Stomach (tissue), 9 donors: ENCODE measurements around the gene SULF2. TPM values are rescaled to one million over a fixed set of nuclear protein-coding genes. Genes with fewer than 3 reads are reported as not detected.
"Not testable (repeated sequence)": the region's sequence is repeated elsewhere in the genome, so short reads cannot be mapped to it uniquely, and the experiment has no call there.

Experiments used
- DNase-seq, 2 donors: peaks; one replicate each; pipeline versions ENCODE4 v3.0.0 to v3.0.0-alpha.2; 2013 to 2019
- H3K27ac ChIP-seq, 5 donors: fragments of 200-600 bp in 4 of 5; sonication (generic) in 4 of 5; one replicate each; pipeline ENCODE4 v1.5.1; 2013 to 2019; ENCODE audit warnings: mild to moderate bottlenecking in 1 of 5, moderate library complexity in 1 of 5
- H3K27me3 ChIP-seq, 3 donors: fragments of 200-600 bp; sonication (generic); one replicate each; pipeline ENCODE4 v1.5.1; 2017 to 2019; ENCODE audit warnings: mixed run types in 1 of 3
- H3K36me3 ChIP-seq, 4 donors: fragments of 200-600 bp; sonication (generic); 1 replicate in 3 of 4; 2 replicates in 1 of 4; pipeline ENCODE4 v1.5.1; 2016 to 2019
- H3K4me1 ChIP-seq, 4 donors: fragments of 200-600 bp; sonication (generic); one replicate each; pipeline ENCODE4 v1.5.1; 2016 to 2019
- H3K4me3 ChIP-seq, 4 donors: fragments of 200-600 bp; sonication (generic) in 3 of 4; one replicate each; pipeline ENCODE4 v1.5.1; 2016 to 2019; ENCODE audit warnings: mild to moderate bottlenecking in 1 of 4
- H3K9me3 ChIP-seq, 4 donors: fragments of 200-600 bp; sonication (generic); one replicate each; pipeline ENCODE4 v1.5.1; 2016 to 2019
- CTCF ChIP-seq, 7 experiments: fragments of 450-650 bp in 4 of 7; fragments of 200-600 bp in 3 of 7; sonication (generic) in 3 of 7; IDR thresholded peaks; one replicate each; pipeline ENCODE4 v1.5.1; 2016 to 2019; ENCODE audit warnings: antibody characterized with exemption in 7 of 7, control low read depth in 2 of 7, mild to moderate bottlenecking in 1 of 7
- EP300 ChIP-seq: sonication (generic); formaldehyde crosslinking; IDR thresholded peaks from one replicate; pipeline ENCODE4 v1.6.1; 2017; ENCODE audit warnings: antibody characterized with exemption
- POLR2A ChIP-seq, 4 donors: fragments of 450-650 bp; IDR thresholded peaks; one replicate each; pipeline ENCODE4 v1.6.1; 2016; ENCODE audit warnings: antibody characterized with exemption in 4 of 4, control low read depth in 2 of 4, mild to moderate bottlenecking in 1 of 4, moderate library complexity in 1 of 4
- POLR2AphosphoS5 ChIP-seq, 3 donors: sonication (generic); formaldehyde crosslinking; IDR thresholded peaks; one replicate each; pipeline ENCODE4 v1.6.1; 2016; ENCODE audit warnings: antibody characterized with exemption in 3 of 3
- WGBS, 5 donors: extraction: QIAGEN DNeasy Blood & Tissue Kit in 3 of 5; methylation state at CpG; one replicate each; pipeline versions ENCODE4 v1.1.5 to v1.1.7; 2013 to 2018; 5-methylcytosine and 5-hydroxymethylcytosine counted together
- intact Hi-C: fragments of 100-400 bp; cut with DNase I; formaldehyde crosslinking; loops from one replicate; pipeline ENCODE4 v1.15.1; 2023; ENCODE audit warnings: low total_unique reads
- polyA plus RNA-seq, 3 donors: library from polyadenylated mRNA; stranded (reverse); fragments of 200-250 nt; gene quantifications; one replicate each; pipeline ENCODE4 v1.2.3, GENCODE V29; 2013
- total RNA-seq, 5 donors: library from RNA; depleted of rRNA; stranded (reverse); fragments of >200 nt; gene quantifications; one replicate each; pipeline versions ENCODE4 v1.1.0 to v1.2.3, GENCODE V29; 2014 to 2016
- donor health status: healthy with polysubstance abuse.
- donor health status: Bipolar disorder and iron deficiency.
- donor health status: healthy.

Gene SULF2
- total and polyA plus RNA-seq, 8 donors, result 9.0 to 226 (median 27.3) TPM

- WGBS, 5 donors, result 41 to 58% (median 44%) methylated on average over 9 to 14 of the region's 14 CpGs
- no peaks in the 10 kb centered on the region for H3K36me3 ChIP-seq
- no peak for TF ChIP-seq EP300
- TF ChIP-seq POLR2A (IDR thresholded peaks at IDR 0.05), result no peak
- no peak for TF ChIP-seq POLR2AphosphoS5 (IDR thresholded peaks at IDR 0.05)
- no peak for TF ChIP-seq CTCF (IDR thresholded peaks at IDR 0.05)
- H3K9me3 ChIP-seq, result no peaks in the 10 kb centered on the region
- DNase-seq, result no peak
- H3K27me3 ChIP-seq, result peaks cover 0 to 57% (median 14%) of the 10 kb centered on the region in 3 donors
- intact Hi-C loops, result no loop called here
- H3K27ac ChIP-seq, result no peak overlapping the region
- no peaks in the 10 kb centered on the region for H3K4me1 ChIP-seq
- H3K4me3 ChIP-seq, result no peak overlapping the region
Observed at GRCh38 chr20:47805951-47806350, 20.7 kb upstream of the SULF2 start.

- 86 to 91% (median 90%) methylated on average over 7 of the region's 7 CpGs for WGBS, 5 donors
- not testable (repeated sequence) for H3K36me3 ChIP-seq, DNase-seq
Observed at GRCh38 chr20:47804972-47805371, 19.7 kb upstream of the SULF2 start.

GRCh38 chr20:47804224-47804825, 19.0 kb upstream of the SULF2 start:
- H3K9me3 ChIP-seq, intact Hi-C loops, H3K27ac ChIP-seq, H3K4me1 ChIP-seq, DNase-seq, H3K36me3 ChIP-seq, H3K4me3 ChIP-seq: not testable (repeated sequence)
- peaks cover 0 to 40% (median 4%) of the 10 kb centered on the region in 3 donors for H3K27me3 ChIP-seq
- 79 to 88% (median 84%) methylated on average over 15 of the region's 15 CpGs for WGBS, 5 donors

More at GRCh38 chr20:47804972-47805371, 19.7 kb upstream of the SULF2 start:
- H3K4me3 ChIP-seq, H3K9me3 ChIP-seq, H3K4me1 ChIP-seq, intact Hi-C loops, H3K27ac ChIP-seq: not testable (repeated sequence)
- peaks cover 0 to 47% (median 11%) of the 10 kb centered on the region in 3 donors for H3K27me3 ChIP-seq

GRCh38 chr20:47802975-47803374, 17.7 kb upstream of the SULF2 start:
- peaks cover 0 to 32% (median 4%) of the 10 kb centered on the region in 3 donors for H3K27me3 ChIP-seq
- H3K9me3 ChIP-seq, result no peaks in the 10 kb centered on the region
- no peak for DNase-seq
- intact Hi-C loops, result no loop called here
- 78 to 89% (median 88%) methylated on average over 3 of the region's 3 CpGs for WGBS, 5 donors
- H3K36me3 ChIP-seq, result no peaks in the 10 kb centered on the region
- no peak for TF ChIP-seq POLR2A (IDR thresholded peaks at IDR 0.05)
- no peak for TF ChIP-seq CTCF (IDR thresholded peaks at IDR 0.05)
- no peak for TF ChIP-seq POLR2AphosphoS5 (IDR thresholded peaks at IDR 0.05)
- no peak for TF ChIP-seq EP300
- no peak overlapping the region for H3K27ac ChIP-seq
- no peaks in the 10 kb centered on the region for H3K4me1 ChIP-seq
- H3K4me3 ChIP-seq, result no peak overlapping the region

GRCh38 chr20:47802226-47802920, 17.1 kb upstream of the SULF2 start:
- Histone ChIP-seq H3K4me1 (no peaks in the 10 kb centered on the region), H3K27me3 (peaks cover 0 to 26% (median 4%) of the 10 kb centered on the region in 3 donors), H3K4me3 (no peak overlapping the region), H3K27ac (no peak overlapping the region), H3K36me3 (no peaks in the 10 kb centered on the region), H3K9me3 (no peaks in the 10 kb centered on the region)
- no peak for DNase-seq
- no peak for TF ChIP-seq POLR2AphosphoS5 (IDR thresholded peaks at IDR 0.05)
- TF ChIP-seq EP300, result no peak
- TF ChIP-seq CTCF (IDR thresholded peaks at IDR 0.05), result no peak
- no peak for TF ChIP-seq POLR2A (IDR thresholded peaks at IDR 0.05)
- 85 to 90% (median 89%) methylated on average over 16 to 18 of the region's 18 CpGs for WGBS, 5 donors
- intact Hi-C loops, result no loop called here
